NCI-H524 (cell line): ENCODE measurements around the gene IFT43.
A peak's percentile ranks its signal among the peaks of the same experiment; 100 is the strongest.

Source experiments
- DNase-seq, 2 experiments: peaks; one replicate each; lab custom pipeline; 2025; lab: John Stamatoyannopoulos, UW

IFT43 gene

GRCh38 chr14:76112889-76113624 lies 127.5 kb downstream of the IFT43 start:
- no peak for DNase-seq

GRCh38 chr14:76113691-76114090 lies 128.1 kb downstream of the IFT43 start:
- DNase-seq, result no peak

- DNase-seq, result no peak
These were observed 129.5 kb downstream of the IFT43 start for GRCh38 chr14:76115010-76115422.

GRCh38 chr14:76117789-76118484 lies 132.4 kb downstream of the IFT43 start:
- peak; percentile 75 to 91 for DNase-seq

- no peak for DNase-seq
These were observed 133.0 kb downstream of the IFT43 start for GRCh38 chr14:76118594-76118993.

- DNase-seq, result no peak
These were observed 135.7 kb downstream of the IFT43 start for GRCh38 chr14:76121089-76121748.

- no peak for DNase-seq
These were observed 138.1 kb downstream of the IFT43 start for GRCh38 chr14:76123426-76124225.

- no peak for DNase-seq
These were observed 139.9 kb downstream of the IFT43 start for GRCh38 chr14:76125511-76125910.

- no peak for DNase-seq
These were observed 140.5 kb downstream of the IFT43 start for GRCh38 chr14:76126076-76126475.

GRCh38 chr14:76129851-76130576 lies 144.5 kb downstream of the IFT43 start:
- peak in 1 of 2 experiments; percentile 24 for DNase-seq

GRCh38 chr14:76131071-76131965 lies 145.8 kb downstream of the IFT43 start:
- no peak for DNase-seq

GRCh38 chr14:76133103-76133502 lies 147.5 kb downstream of the IFT43 start:
- no peak for DNase-seq
